Left kidney (tissue), 2 donors: ENCODE measurements around the gene GNG11. TPM values are rescaled to one million over a fixed set of nuclear protein-coding genes. Genes with fewer than 3 reads are reported as not detected.

ENCODE experiments used
- DNase-seq: peaks from one replicate; pipeline ENCODE4 v3.0.0-alpha.2; 2013
- polyA plus RNA-seq: library from polyadenylated mRNA; unstranded; fragments of 120-200 nt; gene quantifications from one replicate; pipeline ENCODE4 v1.2.1, GENCODE V29; 2013; ENCODE audit not compliant: insufficient read length

Gene GNG11
- polyA plus RNA-seq, 1 donor = 38.1 TPM

DNA sequence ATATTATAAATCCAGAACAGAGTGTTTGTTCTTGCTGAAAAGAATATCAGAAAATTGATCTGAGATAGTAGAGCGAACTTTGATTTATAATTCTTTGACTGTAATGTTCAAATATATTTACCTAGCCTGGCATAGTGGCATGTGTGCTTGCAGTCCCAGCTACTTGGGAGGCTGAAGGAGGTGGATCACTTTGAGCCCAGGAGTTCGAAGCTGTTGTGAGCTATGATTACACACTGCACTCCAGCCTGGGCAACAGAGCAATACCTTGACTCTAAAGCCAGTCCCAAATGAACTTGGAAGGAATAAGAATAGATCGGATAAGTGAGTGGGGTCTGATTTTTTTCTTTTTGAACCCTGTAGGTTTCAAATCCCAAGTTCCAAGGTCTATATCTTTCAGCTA lies 23.5 kb downstream of the GNG11 start:
- no peak for DNase-seq

DNA sequence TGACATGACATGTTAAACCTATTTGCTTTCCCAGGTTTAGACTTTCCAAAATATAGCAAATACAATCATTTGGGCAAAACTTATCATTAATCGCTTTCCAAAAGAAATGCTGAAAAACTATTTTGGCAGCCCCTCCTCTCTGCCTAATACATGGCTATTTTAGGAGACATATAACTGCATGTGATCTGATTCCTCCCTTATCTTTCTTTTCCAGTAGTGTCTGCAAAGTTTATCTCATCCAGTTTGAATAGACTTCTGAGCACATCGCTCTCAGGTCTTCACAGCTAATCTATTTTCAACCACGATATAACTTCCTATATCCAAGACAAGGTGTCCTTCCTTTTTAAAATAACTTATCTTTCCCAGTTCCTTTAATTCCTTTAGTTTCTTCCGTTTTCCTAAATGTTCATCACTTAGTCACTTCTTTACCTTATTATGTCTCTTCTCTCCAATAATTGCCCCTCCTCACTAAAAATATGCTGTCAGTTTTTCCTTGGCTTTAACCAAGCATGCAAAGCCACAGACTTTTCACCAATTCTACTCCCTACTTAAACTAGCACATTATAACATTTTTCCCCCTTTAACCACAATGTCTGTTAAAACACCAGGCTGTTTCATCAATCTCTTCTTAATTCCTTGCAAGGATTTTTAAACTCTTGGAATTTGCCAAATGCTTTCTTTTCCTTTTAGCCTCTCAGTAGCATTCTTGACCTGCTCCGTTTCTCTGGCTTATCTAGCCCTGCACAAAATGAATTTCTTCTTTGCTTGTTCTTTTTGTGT lies 24.4 kb downstream of the GNG11 start:
- no peak for DNase-seq

GRCh38 chr7:93948106-93948505 lies 26.6 kb downstream of the GNG11 start:
- DNase-seq = no peak

DNA sequence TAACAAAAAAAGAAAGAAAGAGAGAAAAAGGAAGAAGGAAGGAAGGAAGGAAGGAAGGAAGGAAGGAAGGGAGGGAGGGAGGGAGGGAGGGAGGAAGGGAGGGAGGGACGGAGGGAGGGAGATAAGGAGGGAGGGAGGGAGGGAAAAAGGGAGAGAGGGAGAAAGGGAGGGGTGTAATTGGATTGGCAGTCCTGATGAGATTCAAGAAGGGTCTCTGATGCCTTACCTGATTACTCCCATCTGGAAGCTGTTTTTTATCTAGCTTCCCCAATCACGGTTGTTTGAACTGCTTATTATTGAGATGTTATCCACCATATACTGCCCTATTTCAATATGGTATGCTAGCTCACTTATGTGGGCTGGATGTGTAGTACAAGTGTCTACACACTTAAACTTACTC lies 27.3 kb downstream of the GNG11 start:
- DNase-seq = no peak

GRCh38 chr7:93949423-93949822 lies 27.9 kb downstream of the GNG11 start:
- DNase-seq = no peak

DNA sequence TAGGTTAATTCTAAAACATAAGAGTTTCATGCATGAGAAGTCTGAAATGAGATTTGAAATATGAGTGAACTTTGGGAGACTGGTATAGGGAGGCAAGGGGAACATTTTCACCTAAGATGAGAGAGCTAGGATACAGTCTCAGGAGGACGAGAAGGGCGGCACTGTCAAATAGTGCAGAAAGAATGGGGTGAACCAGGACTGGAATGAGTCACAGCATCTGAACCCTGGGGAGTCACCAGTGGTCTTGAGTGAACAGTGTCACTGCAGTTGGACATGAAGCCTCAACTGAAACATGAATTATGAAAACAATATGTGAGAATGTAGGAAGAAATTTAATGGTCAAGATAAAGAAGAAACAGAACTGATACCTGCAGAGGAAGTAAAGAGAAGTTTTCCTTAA lies 33.8 kb downstream of the GNG11 start:
- DNase-seq = no peak

DNA sequence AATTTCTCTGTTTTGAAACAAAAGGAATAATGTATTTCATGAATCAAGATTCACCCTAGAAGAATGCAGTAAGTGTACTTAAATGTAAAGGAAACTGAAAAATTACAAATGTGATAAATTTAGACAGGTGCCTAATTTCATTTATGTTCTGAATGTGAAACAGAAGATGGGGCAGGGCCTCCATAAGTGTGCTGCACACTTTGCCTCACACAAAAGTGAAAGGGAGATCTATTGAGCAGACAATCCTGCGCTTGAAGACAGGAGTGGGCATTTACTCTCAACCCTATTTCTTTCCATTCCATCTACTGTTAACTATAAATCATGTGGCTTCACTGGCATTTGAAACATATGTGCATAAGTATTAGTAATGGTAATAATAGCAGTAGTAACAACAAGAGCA lies 36.2 kb downstream of the GNG11 start:
- no peak for DNase-seq

GRCh38 chr7:93958216-93958615 lies 36.7 kb downstream of the GNG11 start:
- no peak for DNase-seq

DNA sequence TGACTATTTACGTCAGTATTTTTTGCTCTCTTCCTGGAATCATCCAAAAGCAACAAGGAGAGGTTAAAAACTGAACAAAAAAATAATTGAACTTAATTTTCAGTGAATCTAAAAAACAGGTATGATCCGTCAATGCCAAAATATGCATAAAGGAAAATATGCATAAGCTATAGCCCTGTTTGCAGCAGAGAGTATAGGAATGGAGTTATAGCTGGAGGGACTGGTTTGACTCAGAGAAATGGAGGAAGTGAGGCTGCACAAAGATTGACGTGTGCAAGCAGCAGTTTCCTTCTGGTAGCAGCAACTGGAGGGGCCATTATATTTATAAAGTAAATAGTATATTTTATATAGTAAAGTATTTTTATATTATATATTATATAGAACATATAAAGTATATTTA lies 37.1 kb downstream of the GNG11 start:
- no peak for DNase-seq

DNA sequence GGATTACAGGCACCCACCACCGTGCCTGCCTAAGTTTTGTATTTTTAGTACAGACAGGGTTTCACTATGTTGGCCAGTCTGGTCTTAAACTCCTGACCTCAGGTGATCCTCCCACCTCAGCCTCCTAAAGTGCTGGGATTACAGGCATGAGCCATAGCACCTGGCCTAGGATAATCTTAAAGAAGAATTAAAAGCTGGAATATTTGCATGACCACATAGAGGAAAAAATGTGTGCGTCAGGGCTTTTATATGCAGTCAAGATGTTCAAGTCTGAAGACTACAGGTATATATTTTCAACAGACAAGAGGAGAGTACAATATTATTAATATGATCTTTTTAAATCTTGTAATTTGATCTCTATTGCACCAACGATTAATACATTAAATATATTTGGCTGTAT lies 39.5 kb downstream of the GNG11 start:
- DNase-seq = no peak

DNA sequence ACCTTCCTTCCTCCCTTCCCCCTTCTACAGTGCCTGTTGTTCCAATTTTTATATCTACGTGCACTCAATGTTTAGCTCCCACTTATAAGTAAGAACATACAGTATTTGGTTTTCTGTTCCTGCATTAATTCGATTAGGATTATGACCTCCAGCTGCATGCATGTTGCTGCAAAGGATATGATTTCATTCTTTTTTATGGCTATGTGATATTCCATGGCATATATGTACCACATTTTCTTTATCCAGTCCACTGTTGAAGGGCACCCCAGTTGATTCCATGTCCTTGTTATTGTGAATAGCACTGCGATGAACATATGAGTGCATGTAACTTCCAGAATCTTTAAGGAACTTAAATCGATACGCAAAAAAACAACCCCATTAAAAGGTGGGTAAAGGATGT lies 42.7 kb downstream of the GNG11 start:
- no peak for DNase-seq

- no peak for DNase-seq
These were observed 43.3 kb downstream of the GNG11 start for GRCh38 chr7:93964813-93965212.

- no peak for DNase-seq
These were observed 47.5 kb downstream of the GNG11 start for GRCh38 chr7:93968911-93969620.

DNA sequence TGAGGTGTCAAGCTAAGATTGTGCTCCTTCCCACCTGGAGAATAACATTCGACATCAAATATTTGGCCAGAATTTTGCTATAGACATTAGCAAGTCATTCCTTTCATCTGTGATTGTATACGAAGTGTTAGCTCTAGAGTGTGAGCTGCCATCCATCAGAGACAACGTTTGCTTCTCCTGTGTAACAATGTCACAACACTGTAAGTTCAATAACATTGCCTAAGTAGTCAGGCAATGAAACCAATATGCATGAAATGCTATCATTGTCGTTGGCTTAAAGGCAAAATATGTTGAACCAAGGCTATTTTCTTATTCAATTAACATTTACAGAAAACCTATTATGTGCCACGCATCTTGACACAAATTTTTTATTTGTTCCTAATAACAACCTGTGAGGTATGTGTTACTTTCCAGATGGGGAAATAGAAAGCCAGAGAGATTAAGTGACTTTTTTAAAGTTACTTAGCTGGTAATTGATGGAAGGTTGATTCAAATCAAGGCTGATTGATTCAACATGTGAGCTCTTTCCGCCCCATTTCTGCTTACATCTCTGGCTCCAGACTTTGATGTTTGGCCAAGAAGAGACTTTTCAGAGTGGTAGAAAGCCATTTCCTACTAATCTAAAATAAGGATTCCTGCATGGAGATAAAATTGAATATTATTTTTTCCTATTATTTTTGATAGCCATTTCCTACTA lies 50.6 kb downstream of the GNG11 start:
- no peak for DNase-seq

- DNase-seq = no peak
These were observed 51.6 kb downstream of the GNG11 start for GRCh38 chr7:93973134-93973533.

DNA sequence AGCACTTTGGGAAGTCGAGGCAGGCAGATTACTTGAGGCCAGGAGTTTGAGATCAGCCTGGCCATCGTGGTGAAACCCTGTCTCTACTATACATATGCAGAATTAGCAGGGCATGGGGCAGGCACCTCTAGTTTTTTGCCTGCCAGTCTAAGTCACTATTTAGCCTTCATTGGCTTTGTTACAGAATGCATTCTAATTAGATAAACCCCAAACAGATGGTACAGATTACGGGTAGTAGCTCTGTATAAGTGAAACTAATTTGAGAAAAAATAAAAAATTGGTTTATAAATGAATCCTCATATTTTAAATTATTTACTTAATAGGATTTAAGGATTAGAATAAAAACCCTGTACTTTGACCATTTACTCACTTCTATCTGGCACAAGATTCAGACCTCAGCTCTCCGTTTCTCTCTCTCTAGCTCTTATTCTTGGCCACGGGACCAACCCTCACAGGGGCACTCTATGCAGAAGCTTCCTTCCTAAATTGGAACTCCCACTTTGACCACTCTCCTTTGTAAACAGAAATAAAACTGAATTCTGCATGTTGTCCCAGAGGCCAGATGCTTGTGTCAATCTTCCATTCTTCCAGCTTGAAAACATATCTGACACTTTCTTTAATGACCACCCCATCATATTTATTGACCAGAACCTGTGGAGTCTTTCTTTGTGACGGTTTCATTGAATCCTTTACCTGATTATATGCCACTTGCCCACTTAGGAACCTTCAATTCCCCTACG lies 55.8 kb downstream of the GNG11 start:
- DNase-seq = no peak

Other genes with a start within 250 kb of the GNG11 start
- 10.3 TPM for gene TFPI2, start 31.0 kb upstream of the GNG11 start, polyA plus RNA-seq
- gene GNGT1, start 15.2 kb upstream of the GNG11 start, polyA plus RNA-seq = not detected
- gene BET1, start 82.6 kb downstream of the GNG11 start, polyA plus RNA-seq = 47.4 TPM